HAP-1 (cell line): ENCODE data around the gene TCF4.

Source experiments
- DNase-seq, 2 experiments: peaks; one replicate each; pipeline ENCODE4 v3.0.0-alpha.2; 2016 to 2020; ENCODE audit warnings: low spot score in 2 of 2
- H3K27me3 ChIP-seq: fragments of 250-450 bp; sonication (Bioruptor Pico); 2 replicates; pipeline ENCODE4 v1.5.1; 2020; ENCODE audit warnings: low read depth, mild to moderate bottlenecking, moderate library complexity
- H3K36me3 ChIP-seq: fragments of 250-450 bp; sonication (Bioruptor Pico); replicated peaks from 2 replicates; pipeline ENCODE4 v1.5.1; 2020; ENCODE audit warnings: mild to moderate bottlenecking
- H3K4me1 ChIP-seq: fragments of 250-450 bp; sonication (Bioruptor Pico); 2 replicates; pipeline ENCODE4 v1.5.1; 2020; ENCODE audit warnings: mild to moderate bottlenecking
- H3K4me3 ChIP-seq: fragments of 250-450 bp; sonication (Bioruptor Pico); 2 replicates; pipeline ENCODE4 v1.5.1; 2020; ENCODE audit warnings: mild to moderate bottlenecking, moderate library complexity
- H3K9me3 ChIP-seq: fragments of 250-450 bp; sonication (Bioruptor Pico); 2 replicates; pipeline ENCODE4 v1.5.1; 2020; ENCODE audit warnings: mild to moderate bottlenecking, moderate library complexity
- in situ Hi-C: fragments of 300-500 bp; cut with MboI; formaldehyde crosslinking; loops from 3 replicates; pipeline ENCODE4 v1.14.3; 2020; ENCODE audit warnings: low sequenced_read_pairs, inconsistent platforms, mixed read lengths

Gene TCF4

GRCh38 chr18:55588111-55588869, at the start of gene TCF4:
TSS of gene TCF4 (minus strand) at chr18:55588192. CDS start at chr18:55587116, 1,076 bp downstream.
- in situ Hi-C loops, result loop anchor here (25.0 kb wide), 1 partner anchor 176 kb away; no protein-coding TSS in a partner anchor
- no peaks in the 10 kb centered on the region for H3K27me3 ChIP-seq
- peak; percentile 78 for DNase-seq
- H3K9me3 ChIP-seq, result no peaks in the 10 kb centered on the region
- H3K4me3 ChIP-seq, result peak within 1 kb of the TSS; percentile 48
- H3K4me1 ChIP-seq, result peaks cover 34% of the 10 kb centered on the region
- 0 out of 2 replicates have a peak, but pooled peaks cover 4% of the 10 kb centered on the region for H3K36me3 ChIP-seq

- no peaks in the 10 kb centered on the region; the same call in 1 of the 2 replicates for H3K9me3 ChIP-seq
- no peaks in the 10 kb centered on the region for H3K27me3 ChIP-seq
- in situ Hi-C loops, result no loop called here
- no peak overlapping the region for H3K4me3 ChIP-seq
- H3K36me3 ChIP-seq, result no peaks in the 10 kb centered on the region
- H3K4me1 ChIP-seq, result no peaks in the 10 kb centered on the region
- no peak for DNase-seq
Measured at GRCh38 chr18:55637204-55637603, 49.2 kb upstream of the TCF4 start.

DNA sequence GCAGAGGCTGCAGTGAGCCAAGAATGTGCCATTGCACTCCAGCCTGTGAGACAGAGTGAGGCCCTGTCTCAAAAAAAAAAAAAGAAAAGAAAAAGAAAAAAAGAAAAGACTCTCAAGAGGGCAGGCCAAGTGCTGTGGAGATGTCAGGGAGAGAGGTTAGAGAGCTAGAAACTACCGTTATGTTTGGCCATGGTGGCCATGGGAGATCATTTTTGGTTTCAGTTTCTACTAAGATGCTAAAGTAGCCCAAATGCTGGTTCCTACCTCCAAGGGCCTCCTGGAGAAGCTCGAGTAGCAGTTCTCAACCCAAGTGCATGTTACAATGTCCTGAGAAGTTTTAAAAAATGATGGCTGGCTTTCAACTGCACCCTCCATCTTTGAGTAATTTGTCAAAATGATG, 47.4 kb upstream of the TCF4 start:
- no peaks in the 10 kb centered on the region for H3K4me1 ChIP-seq
- no peak overlapping the region for H3K4me3 ChIP-seq
- H3K9me3 ChIP-seq, result no peaks in the 10 kb centered on the region
- H3K36me3 ChIP-seq, result no peaks in the 10 kb centered on the region
- in situ Hi-C loops, result no loop called here
- no peaks in the 10 kb centered on the region for H3K27me3 ChIP-seq
- no peak for DNase-seq

- in situ Hi-C loops, result no loop called here
- H3K27me3 ChIP-seq, result no peaks in the 10 kb centered on the region
- no peaks in the 10 kb centered on the region for H3K36me3 ChIP-seq
- H3K9me3 ChIP-seq, result no peaks in the 10 kb centered on the region
- no peak for DNase-seq
- H3K4me3 ChIP-seq, result no peak overlapping the region
- no peaks in the 10 kb centered on the region; the same call in 1 of the 2 replicates for H3K4me1 ChIP-seq
Measured at GRCh38 chr18:55634545-55634944, 46.6 kb upstream of the TCF4 start.

GRCh38 chr18:55633032-55633431, 45.0 kb upstream of the TCF4 start:
- no peaks in the 10 kb centered on the region for H3K27me3 ChIP-seq
- no peaks in the 10 kb centered on the region for H3K36me3 ChIP-seq
- peaks cover 6% of the 10 kb centered on the region for H3K4me1 ChIP-seq
- in situ Hi-C loops, result no loop called here
- H3K4me3 ChIP-seq, result no peak overlapping the region
- no peak for DNase-seq
- H3K9me3 ChIP-seq, result no peaks in the 10 kb centered on the region

DNA sequence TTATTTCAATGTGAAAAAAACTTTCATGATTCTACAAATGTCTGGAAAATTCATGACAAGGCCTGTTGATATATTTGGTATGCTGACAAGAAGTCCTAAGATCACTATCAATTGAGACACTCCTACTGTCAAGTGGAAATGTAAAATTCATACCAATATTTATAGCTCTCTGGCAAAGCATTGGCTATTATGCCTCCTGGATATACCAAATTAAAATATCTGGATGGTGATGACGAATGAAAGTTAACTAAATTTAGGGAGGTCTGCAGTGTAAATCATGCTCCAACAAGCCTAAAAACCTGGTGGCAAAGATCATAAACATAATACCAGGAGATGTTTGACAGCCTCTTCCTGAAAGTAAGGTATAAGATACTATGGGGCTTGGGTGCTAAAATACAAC, 41.1 kb upstream of the TCF4 start:
- in situ Hi-C loops, result no loop called here
- no peaks in the 10 kb centered on the region for H3K27me3 ChIP-seq
- no peaks in the 10 kb centered on the region for H3K9me3 ChIP-seq
- H3K36me3 ChIP-seq, result no peaks in the 10 kb centered on the region
- H3K4me1 ChIP-seq, result peaks cover 6% of the 10 kb centered on the region
- DNase-seq, result no peak
- H3K4me3 ChIP-seq, result no peak overlapping the region

- Histone ChIP-seq H3K9me3 (no peaks in the 10 kb centered on the region), H3K36me3 (no peaks in the 10 kb centered on the region), H3K4me1 (peaks cover 6% of the 10 kb centered on the region), H3K4me3 (no peak overlapping the region), H3K27me3 (no peaks in the 10 kb centered on the region)
- no peak for DNase-seq
- in situ Hi-C loops, result no loop called here
Measured at GRCh38 chr18:55627007-55627406, 39.0 kb upstream of the TCF4 start.

- no peak for DNase-seq
- H3K4me1 ChIP-seq, result peaks cover 6% of the 10 kb centered on the region
- no peaks in the 10 kb centered on the region for H3K36me3 ChIP-seq
- H3K9me3 ChIP-seq, result no peaks in the 10 kb centered on the region
- H3K27me3 ChIP-seq, result no peaks in the 10 kb centered on the region
- in situ Hi-C loops, result no loop called here
- H3K4me3 ChIP-seq, result no peak overlapping the region
Measured at GRCh38 chr18:55625901-55626300, 37.9 kb upstream of the TCF4 start.

DNA sequence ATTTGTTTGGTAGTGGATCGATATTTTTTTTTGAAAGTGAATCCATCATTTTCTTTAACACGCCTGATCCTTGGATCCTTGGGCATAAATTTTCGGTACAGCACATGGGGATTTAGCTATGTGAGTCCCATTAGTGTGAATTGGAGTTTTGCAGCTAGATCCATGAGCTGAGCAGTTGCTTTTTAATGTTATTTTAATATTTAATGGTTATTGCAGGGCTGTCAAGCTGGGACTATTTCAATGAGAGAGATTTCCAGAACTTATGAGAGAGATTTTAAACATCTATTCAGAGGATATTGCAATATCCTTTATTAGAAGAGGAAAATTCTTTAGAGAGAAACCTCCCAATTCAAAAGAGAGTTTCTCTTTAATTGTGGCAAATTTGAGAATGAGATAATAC, 35.6 kb upstream of the TCF4 start:
- Histone ChIP-seq H3K4me3 (no peak overlapping the region), H3K9me3 (no peaks in the 10 kb centered on the region), H3K36me3 (no peaks in the 10 kb centered on the region), H3K4me1 (peaks cover 4% of the 10 kb centered on the region), H3K27me3 (no peaks in the 10 kb centered on the region)
- DNase-seq, result no peak
- in situ Hi-C loops, result no loop called here

DNA sequence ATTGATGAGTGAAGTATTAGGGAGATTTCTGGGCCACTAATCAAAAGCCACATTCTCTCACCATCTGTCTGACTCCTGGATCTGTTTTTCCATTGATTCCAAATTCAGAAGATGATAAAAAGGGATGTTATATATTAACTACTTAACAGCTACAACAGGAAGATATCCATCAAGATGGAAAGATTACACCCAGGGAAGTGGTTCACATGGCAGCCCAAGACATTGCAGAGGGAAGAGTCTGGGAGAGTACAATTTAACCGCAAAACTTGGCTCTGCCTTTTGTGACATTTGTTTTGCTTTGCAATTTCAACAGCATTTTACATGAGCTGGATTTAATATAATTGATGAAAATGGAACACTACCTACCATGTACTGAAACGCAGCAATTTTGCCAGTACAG, 22.5 kb upstream of the TCF4 start:
- Histone ChIP-seq H3K4me1 (peaks cover 4% of the 10 kb centered on the region), H3K4me3 (no peak overlapping the region), H3K27me3 (no peaks in the 10 kb centered on the region), H3K9me3 (no peaks in the 10 kb centered on the region), H3K36me3 (no peaks in the 10 kb centered on the region)
- in situ Hi-C loops, result no loop called here
- no peak for DNase-seq

DNA sequence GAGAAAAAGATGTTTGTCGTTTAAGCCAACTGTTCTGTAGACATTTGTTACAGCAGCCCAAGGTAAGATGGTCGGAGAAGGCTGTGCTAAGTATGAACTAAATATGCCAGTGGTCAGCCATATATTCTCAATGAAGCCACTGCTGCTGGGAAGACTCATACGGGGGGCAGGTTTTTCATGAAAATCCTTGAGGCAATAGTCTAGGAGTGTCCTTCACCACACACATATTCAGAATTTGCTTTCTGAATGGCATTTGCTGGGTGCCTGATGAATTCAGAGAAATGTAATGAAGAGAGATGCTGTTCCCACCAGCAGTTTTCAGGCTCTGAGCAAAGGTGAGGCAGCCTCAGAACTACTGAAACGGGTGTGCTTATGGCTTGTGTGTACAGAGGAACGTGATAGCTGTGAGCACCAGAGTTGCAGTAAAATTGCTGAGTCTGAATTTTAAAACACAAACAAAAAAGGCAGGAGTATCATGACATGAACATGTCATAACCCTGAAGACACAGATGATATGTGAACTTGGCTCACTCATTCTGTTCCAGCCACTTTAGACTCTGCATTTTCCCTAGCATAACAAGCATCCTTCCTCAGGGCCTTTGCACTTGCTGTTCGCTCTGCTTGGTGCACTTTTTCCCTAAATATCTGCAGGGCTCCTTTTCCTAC, 21.3 kb upstream of the TCF4 start:
- Histone ChIP-seq H3K4me1 (peaks cover 4% of the 10 kb centered on the region), H3K27me3 (no peaks in the 10 kb centered on the region), H3K4me3 (no peak overlapping the region), H3K9me3 (no peaks in the 10 kb centered on the region), H3K36me3 (no peaks in the 10 kb centered on the region)
- in situ Hi-C loops, result no loop called here
- no peak for DNase-seq

- H3K9me3 ChIP-seq, result no peaks in the 10 kb centered on the region
- no peaks in the 10 kb centered on the region for H3K27me3 ChIP-seq
- no peak overlapping the region for H3K4me3 ChIP-seq
- in situ Hi-C loops, result no loop called here
- H3K4me1 ChIP-seq, result peaks cover 4% of the 10 kb centered on the region
- peak; percentile 48 to 71 for DNase-seq
- no peaks in the 10 kb centered on the region for H3K36me3 ChIP-seq
Measured at GRCh38 chr18:55608497-55608896, 20.5 kb upstream of the TCF4 start.

- DNase-seq, result no peak
- no peaks in the 10 kb centered on the region for H3K27me3 ChIP-seq
- H3K36me3 ChIP-seq, result no peaks in the 10 kb centered on the region
- no peaks in the 10 kb centered on the region for H3K9me3 ChIP-seq
- in situ Hi-C loops, result no loop called here
- H3K4me1 ChIP-seq, result peaks cover 4% of the 10 kb centered on the region
- H3K4me3 ChIP-seq, result no peak overlapping the region
Measured at GRCh38 chr18:55607773-55608172, 19.8 kb upstream of the TCF4 start.

GRCh38 chr18:55605733-55606338, 17.8 kb upstream of the TCF4 start:
- Histone ChIP-seq H3K9me3 (no peaks in the 10 kb centered on the region), H3K4me1 (peaks cover 4% of the 10 kb centered on the region), H3K4me3 (no peak overlapping the region), H3K27me3 (no peaks in the 10 kb centered on the region), H3K36me3 (no peaks in the 10 kb centered on the region)
- no peak for DNase-seq
- in situ Hi-C loops, result no loop called here
